ENCODE results near the gene PTPRF.

PTPRF gene

GRCh38 chr1:43655953-43656352 is 125.3 kb downstream of the PTPRF start:
- H3K4me3 ChIP-seq (ENCODE audit: low read depth in 1 of 2, low read length in 2 of 2): no peak overlapping the region
- H3K36me3 ChIP-seq (ENCODE audit: control insufficient read depth in 1 of 2, insufficient read depth in 2 of 2, low read length in 2 of 2): peaks cover 36 to 66% of the 10 kb centered on the region in 2 donors
- no peaks in the 10 kb centered on the region for H3K27me3 ChIP-seq (ENCODE audit: low read depth, low read length)

GRCh38 chr1:43659212-43660166 is 128.8 kb downstream of the PTPRF start:
- H3K27ac ChIP-seq (ENCODE audit: low read length): no peak overlapping the region
- H3K27me3 ChIP-seq (ENCODE audit: low read depth, low read length): no peaks in the 10 kb centered on the region
- no peaks in the 10 kb centered on the region for H3K9me3 ChIP-seq (ENCODE audit: control insufficient read depth in 1 of 2, low read length in 2 of 2)
- no peak overlapping the region for H3K4me3 ChIP-seq (ENCODE audit: low read depth in 1 of 2, low read length in 2 of 2)
- no peaks in the 10 kb centered on the region for H3K4me1 ChIP-seq (ENCODE audit: control insufficient read depth in 1 of 2, insufficient read depth in 2 of 2, low read length in 2 of 2)
- peaks cover 37 to 87% of the 10 kb centered on the region in 2 donors for H3K36me3 ChIP-seq (ENCODE audit: control insufficient read depth in 1 of 2, insufficient read depth in 2 of 2, low read length in 2 of 2)

More at GRCh38 chr1:43655953-43656352, 125.3 kb downstream of the PTPRF start:
- Histone ChIP-seq H3K4me1 (ENCODE audit: control insufficient read depth in 1 of 2, insufficient read depth in 2 of 2, low read length in 2 of 2) (peaks cover 0 to 11% of the 10 kb centered on the region in 2 donors), H3K27ac (ENCODE audit: low read length) (no peak overlapping the region), H3K9me3 (ENCODE audit: control insufficient read depth in 1 of 2, low read length in 2 of 2) (no peaks in the 10 kb centered on the region)

- no peaks in the 10 kb centered on the region for H3K27me3 ChIP-seq (ENCODE audit: low read depth, low read length)
- H3K9me3 ChIP-seq (ENCODE audit: control insufficient read depth in 1 of 2, low read length in 2 of 2): no peaks in the 10 kb centered on the region
- peaks cover 42 to 86% of the 10 kb centered on the region in 2 donors for H3K36me3 ChIP-seq (ENCODE audit: control insufficient read depth in 1 of 2, insufficient read depth in 2 of 2, low read length in 2 of 2)
- H3K4me1 ChIP-seq (ENCODE audit: control insufficient read depth in 1 of 2, insufficient read depth in 2 of 2, low read length in 2 of 2): no peaks in the 10 kb centered on the region
- H3K4me3 ChIP-seq (ENCODE audit: low read depth in 1 of 2, low read length in 2 of 2): no peak overlapping the region
- H3K27ac ChIP-seq (ENCODE audit: low read length): no peak overlapping the region
These were observed 129.7 kb downstream of the PTPRF start for GRCh38 chr1:43660355-43660754.

- no peaks in the 10 kb centered on the region for H3K27me3 ChIP-seq (ENCODE audit: low read depth, low read length)
- H3K4me1 ChIP-seq (ENCODE audit: control insufficient read depth in 1 of 2, insufficient read depth in 2 of 2, low read length in 2 of 2): no peaks in the 10 kb centered on the region
- H3K4me3 ChIP-seq (ENCODE audit: low read depth in 1 of 2, low read length in 2 of 2): no peak overlapping the region
- H3K27ac ChIP-seq (ENCODE audit: low read length): no peak overlapping the region
- H3K36me3 ChIP-seq (ENCODE audit: control insufficient read depth in 1 of 2, insufficient read depth in 2 of 2, low read length in 2 of 2): peaks cover 72 to 95% of the 10 kb centered on the region in 2 donors
- H3K9me3 ChIP-seq (ENCODE audit: control insufficient read depth in 1 of 2, low read length in 2 of 2): no peaks in the 10 kb centered on the region
These were observed 133.7 kb downstream of the PTPRF start for GRCh38 chr1:43664369-43664768.

GRCh38 chr1:43666608-43667007 is 135.9 kb downstream of the PTPRF start:
- H3K27ac ChIP-seq (ENCODE audit: low read length): no peak overlapping the region
- H3K36me3 ChIP-seq (ENCODE audit: control insufficient read depth in 1 of 2, insufficient read depth in 2 of 2, low read length in 2 of 2): peaks cover 78 to 98% of the 10 kb centered on the region in 2 donors
- no peak overlapping the region for H3K4me3 ChIP-seq (ENCODE audit: low read depth in 1 of 2, low read length in 2 of 2)
- H3K27me3 ChIP-seq (ENCODE audit: low read depth, low read length): no peaks in the 10 kb centered on the region
- no peaks in the 10 kb centered on the region for H3K9me3 ChIP-seq (ENCODE audit: control insufficient read depth in 1 of 2, low read length in 2 of 2)
- H3K4me1 ChIP-seq (ENCODE audit: control insufficient read depth in 1 of 2, insufficient read depth in 2 of 2, low read length in 2 of 2): no peaks in the 10 kb centered on the region

GRCh38 chr1:43668956-43669355 is 138.3 kb downstream of the PTPRF start:
- no peak overlapping the region for H3K4me3 ChIP-seq (ENCODE audit: low read depth in 1 of 2, low read length in 2 of 2)
- no peaks in the 10 kb centered on the region for H3K27me3 ChIP-seq (ENCODE audit: low read depth, low read length)
- peaks cover 83 to 95% of the 10 kb centered on the region in 2 donors for H3K36me3 ChIP-seq (ENCODE audit: control insufficient read depth in 1 of 2, insufficient read depth in 2 of 2, low read length in 2 of 2)
- no peaks in the 10 kb centered on the region for H3K9me3 ChIP-seq (ENCODE audit: control insufficient read depth in 1 of 2, low read length in 2 of 2)
- H3K27ac ChIP-seq (ENCODE audit: low read length): no peak overlapping the region
- no peaks in the 10 kb centered on the region for H3K4me1 ChIP-seq (ENCODE audit: control insufficient read depth in 1 of 2, insufficient read depth in 2 of 2, low read length in 2 of 2)

- H3K27me3 ChIP-seq (ENCODE audit: low read depth, low read length): no peaks in the 10 kb centered on the region
- no peak overlapping the region for H3K27ac ChIP-seq (ENCODE audit: low read length)
- H3K36me3 ChIP-seq (ENCODE audit: control insufficient read depth in 1 of 2, insufficient read depth in 2 of 2, low read length in 2 of 2): peaks cover 81 to 94% of the 10 kb centered on the region in 2 donors
- H3K9me3 ChIP-seq (ENCODE audit: control insufficient read depth in 1 of 2, low read length in 2 of 2): no peaks in the 10 kb centered on the region
- no peaks in the 10 kb centered on the region for H3K4me1 ChIP-seq (ENCODE audit: control insufficient read depth in 1 of 2, insufficient read depth in 2 of 2, low read length in 2 of 2)
- no peak overlapping the region for H3K4me3 ChIP-seq (ENCODE audit: low read depth in 1 of 2, low read length in 2 of 2)
These were observed 139.2 kb downstream of the PTPRF start for GRCh38 chr1:43669878-43670277.

GRCh38 chr1:43671193-43671592 is 140.5 kb downstream of the PTPRF start:
- Histone ChIP-seq H3K27me3 (ENCODE audit: low read depth, low read length) (no peaks in the 10 kb centered on the region), H3K27ac (ENCODE audit: low read length) (no peak overlapping the region), H3K4me3 (ENCODE audit: low read depth in 1 of 2, low read length in 2 of 2) (no peak overlapping the region), H3K4me1 (ENCODE audit: control insufficient read depth in 1 of 2, insufficient read depth in 2 of 2, low read length in 2 of 2) (no peaks in the 10 kb centered on the region), H3K36me3 (ENCODE audit: control insufficient read depth in 1 of 2, insufficient read depth in 2 of 2, low read length in 2 of 2) (peaks cover 78 to 91% of the 10 kb centered on the region in 2 donors), H3K9me3 (ENCODE audit: control insufficient read depth in 1 of 2, low read length in 2 of 2) (no peaks in the 10 kb centered on the region)

- H3K27me3 ChIP-seq (ENCODE audit: low read depth, low read length): no peaks in the 10 kb centered on the region
- H3K4me1 ChIP-seq (ENCODE audit: control insufficient read depth in 1 of 2, insufficient read depth in 2 of 2, low read length in 2 of 2): no peaks in the 10 kb centered on the region
- no peaks in the 10 kb centered on the region for H3K9me3 ChIP-seq (ENCODE audit: control insufficient read depth in 1 of 2, low read length in 2 of 2)
- H3K27ac ChIP-seq (ENCODE audit: low read length): no peak overlapping the region
- H3K4me3 ChIP-seq (ENCODE audit: low read depth in 1 of 2, low read length in 2 of 2): no peak overlapping the region
- peaks cover 72 to 85% of the 10 kb centered on the region in 2 donors for H3K36me3 ChIP-seq (ENCODE audit: control insufficient read depth in 1 of 2, insufficient read depth in 2 of 2, low read length in 2 of 2)
These were observed 141.1 kb downstream of the PTPRF start for GRCh38 chr1:43671626-43672330.

- Histone ChIP-seq H3K27me3 (ENCODE audit: low read depth, low read length) (no peaks in the 10 kb centered on the region), H3K4me3 (ENCODE audit: low read depth in 1 of 2, low read length in 2 of 2) (no peak overlapping the region), H3K36me3 (ENCODE audit: control insufficient read depth in 1 of 2, insufficient read depth in 2 of 2, low read length in 2 of 2) (peaks cover 61 to 71% of the 10 kb centered on the region in 2 donors), H3K4me1 (ENCODE audit: control insufficient read depth in 1 of 2, insufficient read depth in 2 of 2, low read length in 2 of 2) (no peaks in the 10 kb centered on the region), H3K27ac (ENCODE audit: low read length) (no peak overlapping the region), H3K9me3 (ENCODE audit: control insufficient read depth in 1 of 2, low read length in 2 of 2) (no peaks in the 10 kb centered on the region)
These were observed 142.6 kb downstream of the PTPRF start for GRCh38 chr1:43673261-43673660.

Measured in muscle layer of duodenum (tissue), 2 donors.